SJCRH30 (cell line): ENCODE results near the gene NPTXR. TPM values are rescaled to one million over a fixed set of nuclear protein-coding genes. Genes with fewer than 3 reads are reported as not detected.

Source experiments
- DNase-seq, 2 experiments: peaks; one replicate each; pipeline ENCODE4 v3.0.0-alpha.2; 2015 to 2020
- H3K27ac ChIP-seq: fragments of 250-450 bp; sonication (Bioruptor Pico); 2 replicates; pipeline ENCODE4 v1.5.1; 2020; ENCODE audit warnings: mild to moderate bottlenecking, moderate library complexity
- H3K27me3 ChIP-seq: fragments of 250-450 bp; sonication (Bioruptor Pico); 2 replicates; pipeline ENCODE4 v1.5.1; 2020; ENCODE audit warnings: mild to moderate bottlenecking, moderate library complexity
- H3K36me3 ChIP-seq: fragments of 250-450 bp; sonication (Bioruptor Pico); 2 replicates; pipeline ENCODE4 v1.5.1; 2020; ENCODE audit warnings: mild to moderate bottlenecking, moderate library complexity
- H3K4me1 ChIP-seq: fragments of 250-450 bp; sonication (Bioruptor Pico); 2 replicates; pipeline ENCODE4 v1.5.1; 2020; ENCODE audit warnings: mild to moderate bottlenecking, moderate library complexity
- H3K4me3 ChIP-seq: fragments of 250-450 bp; sonication (Bioruptor Pico); 2 replicates; pipeline ENCODE4 v1.5.1; 2020; ENCODE audit warnings: mild to moderate bottlenecking, moderate library complexity
- H3K9me3 ChIP-seq: fragments of 250-450 bp; sonication (Bioruptor Pico); replicated peaks from 2 replicates; pipeline ENCODE4 v1.5.1; 2020; ENCODE audit warnings: mild to moderate bottlenecking, moderate library complexity
- total RNA-seq: library from RNA; depleted of rRNA; stranded (reverse); fragments of >200 nt; shearing (Covaris generic); gene quantifications from 2 replicates; pipeline ENCODE4 v1.2.3, GENCODE V29; 2014

Gene NPTXR
- total RNA-seq, 1 experiment from 2014 or later: 0.10 TPM

- no peak for DNase-seq
- no peaks in the 10 kb centered on the region for H3K9me3 ChIP-seq
- H3K36me3 ChIP-seq: no peaks in the 10 kb centered on the region
- H3K4me3 ChIP-seq: no peak overlapping the region
- no peak overlapping the region for H3K27ac ChIP-seq
- 0 out of 2 replicates have a peak, but pooled peaks cover 3% of the 10 kb centered on the region for H3K27me3 ChIP-seq
- no peaks in the 10 kb centered on the region for H3K4me1 ChIP-seq
Observed at GRCh38 chr22:38850941-38851849, 7.4 kb upstream of the NPTXR start.

GRCh38 chr22:38850399-38850798 lies 6.6 kb upstream of the NPTXR start:
- DNase-seq: no peak
- no peaks in the 10 kb centered on the region for H3K9me3 ChIP-seq
- H3K4me1 ChIP-seq: no peaks in the 10 kb centered on the region
- H3K36me3 ChIP-seq: no peaks in the 10 kb centered on the region
- peaks cover 5% of the 10 kb centered on the region; the same call in 1 of the 2 replicates for H3K27me3 ChIP-seq
- no peak overlapping the region for H3K4me3 ChIP-seq
- H3K27ac ChIP-seq: no peak overlapping the region

GRCh38 chr22:38849811-38850210 lies 6.0 kb upstream of the NPTXR start:
- Histone ChIP-seq H3K4me3 (no peak overlapping the region), H3K27ac (no peak overlapping the region), H3K4me1 (no peaks in the 10 kb centered on the region), H3K27me3 (peaks cover 11% of the 10 kb centered on the region), H3K9me3 (no peaks in the 10 kb centered on the region), H3K36me3 (no peaks in the 10 kb centered on the region)
- DNase-seq: no peak

GRCh38 chr22:38846412-38846811 lies 2.6 kb upstream of the NPTXR start:
- Histone ChIP-seq H3K27ac (no peak overlapping the region), H3K27me3 (peaks cover 26% of the 10 kb centered on the region), H3K4me3 (no peak overlapping the region), H3K4me1 (no peaks in the 10 kb centered on the region), H3K9me3 (no peaks in the 10 kb centered on the region), H3K36me3 (no peaks in the 10 kb centered on the region)
- no peak for DNase-seq

- H3K36me3 ChIP-seq: no peaks in the 10 kb centered on the region
- H3K9me3 ChIP-seq: no peaks in the 10 kb centered on the region
- no peak overlapping the region for H3K4me3 ChIP-seq
- peaks cover 35% of the 10 kb centered on the region for H3K27me3 ChIP-seq
- no peaks in the 10 kb centered on the region for H3K4me1 ChIP-seq
- H3K27ac ChIP-seq: no peak overlapping the region
- DNase-seq: no peak
Observed at GRCh38 chr22:38845004-38845740, 1.3 kb upstream of the NPTXR start.

GRCh38 chr22:38844315-38845003 lies 631 bp upstream of the NPTXR start:
- DNase-seq: no peak
- no peaks in the 10 kb centered on the region for H3K4me1 ChIP-seq
- no peaks in the 10 kb centered on the region for H3K36me3 ChIP-seq
- H3K4me3 ChIP-seq: peak overlapping the region; percentile 35
- H3K27me3 ChIP-seq: peaks cover 35% of the 10 kb centered on the region
- no peak overlapping the region for H3K27ac ChIP-seq
- no peaks in the 10 kb centered on the region for H3K9me3 ChIP-seq

GRCh38 chr22:38843201-38843656 lies 599 bp downstream of the NPTXR start:
- peak; percentile 68 to 72 for DNase-seq
- Histone ChIP-seq H3K4me1 (no peaks in the 10 kb centered on the region), H3K36me3 (no peaks in the 10 kb centered on the region), H3K27ac (no peak overlapping the region), H3K9me3 (no peaks in the 10 kb centered on the region), H3K27me3 (peaks cover 38% of the 10 kb centered on the region), H3K4me3 (peak overlapping the region; percentile 41)

- peaks cover 35% of the 10 kb centered on the region for H3K27me3 ChIP-seq
- no peak overlapping the region for H3K27ac ChIP-seq
- DNase-seq: no peak
- H3K36me3 ChIP-seq: no peaks in the 10 kb centered on the region
- H3K4me1 ChIP-seq: no peaks in the 10 kb centered on the region
- H3K4me3 ChIP-seq: peak overlapping the region; percentile 41; the same call in 1 of the 2 replicates
- no peaks in the 10 kb centered on the region for H3K9me3 ChIP-seq
Observed at GRCh38 chr22:38842512-38843200, 1.2 kb downstream of the NPTXR start.

- DNase-seq: no peak
- Histone ChIP-seq H3K4me1 (no peaks in the 10 kb centered on the region), H3K4me3 (no peak overlapping the region), H3K36me3 (no peaks in the 10 kb centered on the region), H3K27ac (no peak overlapping the region), H3K9me3 (no peaks in the 10 kb centered on the region), H3K27me3 (peaks cover 38% of the 10 kb centered on the region)
Observed at GRCh38 chr22:38841635-38842034, 2.2 kb downstream of the NPTXR start.

GRCh38 chr22:38841211-38841610 lies 2.6 kb downstream of the NPTXR start:
- no peak for DNase-seq
- Histone ChIP-seq H3K4me3 (no peak overlapping the region), H3K4me1 (no peaks in the 10 kb centered on the region), H3K36me3 (no peaks in the 10 kb centered on the region), H3K27me3 (peaks cover 40% of the 10 kb centered on the region), H3K9me3 (no peaks in the 10 kb centered on the region), H3K27ac (no peak overlapping the region)

GRCh38 chr22:38840129-38840528 lies 3.7 kb downstream of the NPTXR start:
- Histone ChIP-seq H3K36me3 (no peaks in the 10 kb centered on the region), H3K9me3 (no peaks in the 10 kb centered on the region), H3K4me1 (no peaks in the 10 kb centered on the region), H3K27ac (no peak overlapping the region), H3K4me3 (no peak overlapping the region), H3K27me3 (peaks cover 36% of the 10 kb centered on the region)
- no peak for DNase-seq

- H3K27me3 ChIP-seq: peaks cover 31% of the 10 kb centered on the region
- H3K4me1 ChIP-seq: no peaks in the 10 kb centered on the region
- H3K27ac ChIP-seq: no peak overlapping the region
- H3K4me3 ChIP-seq: no peak overlapping the region
- no peaks in the 10 kb centered on the region for H3K9me3 ChIP-seq
- no peaks in the 10 kb centered on the region for H3K36me3 ChIP-seq
- no peak for DNase-seq
Observed at GRCh38 chr22:38839686-38840085, 4.1 kb downstream of the NPTXR start.

GRCh38 chr22:38837414-38837928 lies 6.4 kb downstream of the NPTXR start:
- Histone ChIP-seq H3K4me3 (no peak overlapping the region), H3K36me3 (no peaks in the 10 kb centered on the region), H3K9me3 (no peaks in the 10 kb centered on the region), H3K27me3 (peaks cover 24% of the 10 kb centered on the region), H3K4me1 (no peaks in the 10 kb centered on the region), H3K27ac (no peak overlapping the region)
- no peak for DNase-seq

- Histone ChIP-seq H3K4me1 (no peaks in the 10 kb centered on the region), H3K9me3 (no peaks in the 10 kb centered on the region), H3K27ac (no peak overlapping the region), H3K27me3 (peaks cover 12% of the 10 kb centered on the region; the same call in 1 of the 2 replicates), H3K4me3 (no peak overlapping the region), H3K36me3 (no peaks in the 10 kb centered on the region)
- DNase-seq: no peak
Observed at GRCh38 chr22:38835888-38836301, 7.9 kb downstream of the NPTXR start.
